Esophagus muscularis mucosa (tissue), 4 donors: Measurements from ENCODE around the gene CD14.
"Not testable (repeated sequence)": the region's sequence is repeated elsewhere in the genome, so short reads cannot be mapped to it uniquely, and the experiment has no call there.

Experiments used
- CTCF ChIP-seq, 3 experiments: fragments of 200-600 bp in 2 of 3; fragments of 450-650 bp in 1 of 3; sonication (generic) in 2 of 3; IDR thresholded peaks; one replicate each; pipeline ENCODE4 v1.5.1; 2017 to 2019; ENCODE audit warnings: antibody characterized with exemption in 3 of 3, mild to moderate bottlenecking in 2 of 3, moderate library complexity in 1 of 3
- EP300 ChIP-seq: sonication (generic); formaldehyde crosslinking; IDR thresholded peaks from one replicate; pipeline ENCODE4 v1.6.1; 2017; ENCODE audit warnings: antibody characterized with exemption
- POLR2A ChIP-seq: fragments of 450-650 bp; IDR thresholded peaks from one replicate; pipeline ENCODE4 v1.6.1; 2017; ENCODE audit warnings: antibody characterized with exemption, moderate library complexity, mild to moderate bottlenecking, low read depth

DNA sequence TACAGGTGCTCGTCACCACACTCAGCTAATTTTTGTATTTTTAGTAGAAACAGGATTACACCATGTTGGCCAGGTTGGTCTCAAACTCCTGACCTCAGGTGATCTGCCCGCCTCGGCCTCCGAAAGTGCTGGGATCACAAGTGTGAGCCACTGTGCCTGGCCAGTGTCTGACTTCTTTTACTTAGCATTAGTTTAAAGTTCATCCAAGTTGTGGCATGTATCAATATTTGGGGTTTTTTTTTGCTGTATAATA is 29.6 kb downstream of the CD14 start:
- not testable (repeated sequence) for TF ChIP-seq EP300; CTCF (IDR thresholded peaks at IDR 0.05); POLR2A
